ENCODE results near the gene ECEL1.

ECEL1 gene

GRCh38 chr2:232490221-232491138 lies 2.8 kb upstream of the ECEL1 start:
- Histone ChIP-seq H4K20me1 (ENCODE audit: insufficient read depth, low read length) (no peaks in the 10 kb centered on the region), H3K9me3 (ENCODE audit: insufficient read depth, low read length) (no peaks in the 10 kb centered on the region), H3K27ac (ENCODE audit: low read length) (no peak overlapping the region), H3K27me3 (ENCODE audit: low read depth, low read length) (no peaks in the 10 kb centered on the region), H2AFZ (ENCODE audit: low read depth, low read length) (no peak overlapping the region), H3K9ac (ENCODE audit: low read length) (no peak overlapping the region), H3K4me3 (ENCODE audit: low read length) (no peak overlapping the region), H3K4me1 (ENCODE audit: low read length) (no peaks in the 10 kb centered on the region), H3K4me2 (ENCODE audit: low read length) (no peak overlapping the region), H3K79me2 (ENCODE audit: low read length) (no peaks in the 10 kb centered on the region), H3K36me3 (replicated peaks; ENCODE audit: low read depth, low read length) (no peaks in the 10 kb centered on the region)
- TF ChIP-seq CTCF (IDR thresholded peaks at IDR 0.05; ENCODE audit: low read depth, low read length) (no peak), EZH2phosphoT487 (IDR thresholded peaks at IDR 0.05; ENCODE audit: low read depth) (no peak)

- no peak overlapping the region for H2AFZ ChIP-seq (ENCODE audit: low read depth, low read length)
- no peaks in the 10 kb centered on the region for H3K27me3 ChIP-seq (ENCODE audit: low read depth, low read length)
- TF ChIP-seq CTCF (IDR thresholded peaks at IDR 0.05; ENCODE audit: low read depth, low read length) (no peak), EZH2phosphoT487 (IDR thresholded peaks at IDR 0.05; ENCODE audit: low read depth) (no peak)
- H3K9me3 ChIP-seq (ENCODE audit: insufficient read depth, low read length): no peaks in the 10 kb centered on the region
- H3K36me3 ChIP-seq (replicated peaks; ENCODE audit: low read depth, low read length): no peaks in the 10 kb centered on the region
- H3K4me2 ChIP-seq (ENCODE audit: low read length): no peak overlapping the region
- no peak overlapping the region for H3K4me3 ChIP-seq (ENCODE audit: low read length)
- H3K4me1 ChIP-seq (ENCODE audit: low read length): no peaks in the 10 kb centered on the region
- no peak overlapping the region for H3K9ac ChIP-seq (ENCODE audit: low read length)
- H3K27ac ChIP-seq (ENCODE audit: low read length): no peak overlapping the region
- H4K20me1 ChIP-seq (ENCODE audit: insufficient read depth, low read length): no peaks in the 10 kb centered on the region
- no peaks in the 10 kb centered on the region for H3K79me2 ChIP-seq (ENCODE audit: low read length)
Observed at GRCh38 chr2:232489516-232490220, 2.0 kb upstream of the ECEL1 start.

- no peaks in the 10 kb centered on the region for H4K20me1 ChIP-seq (ENCODE audit: insufficient read depth, low read length)
- no peaks in the 10 kb centered on the region for H3K27me3 ChIP-seq (ENCODE audit: low read depth, low read length)
- no peaks in the 10 kb centered on the region for H3K36me3 ChIP-seq (replicated peaks; ENCODE audit: low read depth, low read length)
- H3K9me3 ChIP-seq (ENCODE audit: insufficient read depth, low read length): no peaks in the 10 kb centered on the region
- no peak overlapping the region for H3K27ac ChIP-seq (ENCODE audit: low read length)
- H3K79me2 ChIP-seq (ENCODE audit: low read length): no peaks in the 10 kb centered on the region
- no peak overlapping the region for H3K4me2 ChIP-seq (ENCODE audit: low read length)
- no peak overlapping the region for H2AFZ ChIP-seq (ENCODE audit: low read depth, low read length)
- H3K4me1 ChIP-seq (ENCODE audit: low read length): no peaks in the 10 kb centered on the region
- H3K4me3 ChIP-seq (ENCODE audit: low read length): no peak overlapping the region
- H3K9ac ChIP-seq (ENCODE audit: low read length): no peak overlapping the region
- no peak for TF ChIP-seq CTCF (IDR thresholded peaks at IDR 0.05; ENCODE audit: low read depth, low read length)
- TF ChIP-seq EZH2phosphoT487 (IDR thresholded peaks at IDR 0.05; ENCODE audit: low read depth): no peak
Observed at GRCh38 chr2:232488721-232489300, 1.2 kb upstream of the ECEL1 start.
